ENCODE measurements around the gene C1orf35.

Gene C1orf35

DNA sequence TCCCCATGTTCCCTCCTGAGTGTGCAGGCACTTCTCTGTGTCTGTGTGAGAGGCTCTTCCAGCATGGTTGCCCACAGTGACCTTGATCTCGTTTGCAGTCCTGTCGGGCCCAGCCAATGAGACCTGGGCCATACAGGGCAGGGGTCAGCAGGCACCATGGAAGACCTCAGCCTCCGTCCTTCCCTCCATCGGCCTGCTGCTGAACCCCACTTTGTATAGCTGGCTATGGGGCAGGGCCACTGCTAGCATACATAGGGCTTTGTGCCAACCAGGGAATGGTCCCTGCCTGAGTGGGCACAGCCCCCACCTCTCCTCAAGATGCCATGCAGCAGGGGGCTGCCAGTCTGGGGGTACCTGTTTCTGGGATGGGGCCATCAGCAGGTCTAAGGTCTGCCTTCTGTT is 3.8 kb downstream of the C1orf35 start:
- Histone ChIP-seq H3K9ac (ENCODE audit: low read length) (no peak overlapping the region), H3K4me1 (ENCODE audit: low read length) (peaks cover 13% of the 10 kb centered on the region), H3K4me2 (ENCODE audit: low read depth, low read length) (no peak overlapping the region), H3K4me3 (ENCODE audit: low read length) (no peak overlapping the region), H3K27ac (ENCODE audit: low read length) (no peak overlapping the region), H3K9me2 (replicated peaks; ENCODE audit: insufficient read depth, low read length) (no peaks in the 10 kb centered on the region), H4K20me1 (ENCODE audit: insufficient read depth, low read length) (peaks cover 56% of the 10 kb centered on the region), H3K27me3 (replicated peaks; ENCODE audit: insufficient read depth, low read length) (no peaks in the 10 kb centered on the region), H3F3A (ENCODE audit: insufficient read depth, low read length) (peaks cover 63% of the 10 kb centered on the region), H3K79me2 (ENCODE audit: low read length) (peaks cover 85% of the 10 kb centered on the region), H2AFZ (ENCODE audit: low read length) (no peak overlapping the region), H3K36me3 (replicated peaks; ENCODE audit: insufficient read depth, low read length) (peaks cover 17% of the 10 kb centered on the region; the same call in 1 of the 2 replicates), H3K9me3 (replicated peaks; ENCODE audit: insufficient read depth, low read length) (no peaks in the 10 kb centered on the region)
- DNase-seq = no peak
- TF ChIP-seq EZH2phosphoT487 (IDR thresholded peaks at IDR 0.05; ENCODE audit: low read length) (no peak), EZH2 (optimal IDR thresholded peaks at IDR 0.05; ENCODE audit: low read depth, low read length) (no peak)
- TF ChIP-seq, protein P1, sequence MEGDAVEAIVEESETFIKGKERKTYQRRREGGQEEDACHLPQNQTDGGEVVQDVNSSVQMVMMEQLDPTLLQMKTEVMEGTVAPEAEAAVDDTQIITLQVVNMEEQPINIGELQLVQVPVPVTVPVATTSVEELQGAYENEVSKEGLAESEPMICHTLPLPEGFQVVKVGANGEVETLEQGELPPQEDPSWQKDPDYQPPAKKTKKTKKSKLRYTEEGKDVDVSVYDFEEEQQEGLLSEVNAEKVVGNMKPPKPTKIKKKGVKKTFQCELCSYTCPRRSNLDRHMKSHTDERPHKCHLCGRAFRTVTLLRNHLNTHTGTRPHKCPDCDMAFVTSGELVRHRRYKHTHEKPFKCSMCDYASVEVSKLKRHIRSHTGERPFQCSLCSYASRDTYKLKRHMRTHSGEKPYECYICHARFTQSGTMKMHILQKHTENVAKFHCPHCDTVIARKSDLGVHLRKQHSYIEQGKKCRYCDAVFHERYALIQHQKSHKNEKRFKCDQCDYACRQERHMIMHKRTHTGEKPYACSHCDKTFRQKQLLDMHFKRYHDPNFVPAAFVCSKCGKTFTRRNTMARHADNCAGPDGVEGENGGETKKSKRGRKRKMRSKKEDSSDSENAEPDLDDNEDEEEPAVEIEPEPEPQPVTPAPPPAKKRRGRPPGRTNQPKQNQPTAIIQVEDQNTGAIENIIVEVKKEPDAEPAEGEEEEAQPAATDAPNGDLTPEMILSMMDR (IDR thresholded peaks at IDR 0.05; ENCODE audit: low read length) = no peak

- Histone ChIP-seq H3K9me3 (replicated peaks; ENCODE audit: insufficient read depth, low read length) (no peaks in the 10 kb centered on the region), H4K20me1 (ENCODE audit: insufficient read depth, low read length) (peaks cover 65% of the 10 kb centered on the region), H3K36me3 (replicated peaks; ENCODE audit: insufficient read depth, low read length) (peaks cover 19% of the 10 kb centered on the region; the same call in 1 of the 2 replicates), H3K4me3 (ENCODE audit: low read length) (no peak overlapping the region), H2AFZ (ENCODE audit: low read length) (no peak overlapping the region), H3K27me3 (replicated peaks; ENCODE audit: insufficient read depth, low read length) (no peaks in the 10 kb centered on the region), H3K4me1 (ENCODE audit: low read length) (0 out of 2 replicates have a peak, but pooled peaks cover 5% of the 10 kb centered on the region), H3K27ac (ENCODE audit: low read length) (no peak overlapping the region), H3K79me2 (ENCODE audit: low read length) (peaks cover 94% of the 10 kb centered on the region), H3F3A (ENCODE audit: insufficient read depth, low read length) (peaks cover 55% of the 10 kb centered on the region), H3K9ac (ENCODE audit: low read length) (no peak overlapping the region), H3K4me2 (ENCODE audit: low read depth, low read length) (no peak overlapping the region), H3K9me2 (replicated peaks; ENCODE audit: insufficient read depth, low read length) (no peaks in the 10 kb centered on the region)
- TF ChIP-seq EZH2 (optimal IDR thresholded peaks at IDR 0.05; ENCODE audit: low read depth, low read length) (no peak), EZH2phosphoT487 (IDR thresholded peaks at IDR 0.05; ENCODE audit: low read length) (no peak)
- TF ChIP-seq, protein P1 (IDR thresholded peaks at IDR 0.05; ENCODE audit: low read length) = no peak
- DNase-seq = no peak
Measured at GRCh38 chr1:228098323-228098931, 4.7 kb downstream of the C1orf35 start.

DNA sequence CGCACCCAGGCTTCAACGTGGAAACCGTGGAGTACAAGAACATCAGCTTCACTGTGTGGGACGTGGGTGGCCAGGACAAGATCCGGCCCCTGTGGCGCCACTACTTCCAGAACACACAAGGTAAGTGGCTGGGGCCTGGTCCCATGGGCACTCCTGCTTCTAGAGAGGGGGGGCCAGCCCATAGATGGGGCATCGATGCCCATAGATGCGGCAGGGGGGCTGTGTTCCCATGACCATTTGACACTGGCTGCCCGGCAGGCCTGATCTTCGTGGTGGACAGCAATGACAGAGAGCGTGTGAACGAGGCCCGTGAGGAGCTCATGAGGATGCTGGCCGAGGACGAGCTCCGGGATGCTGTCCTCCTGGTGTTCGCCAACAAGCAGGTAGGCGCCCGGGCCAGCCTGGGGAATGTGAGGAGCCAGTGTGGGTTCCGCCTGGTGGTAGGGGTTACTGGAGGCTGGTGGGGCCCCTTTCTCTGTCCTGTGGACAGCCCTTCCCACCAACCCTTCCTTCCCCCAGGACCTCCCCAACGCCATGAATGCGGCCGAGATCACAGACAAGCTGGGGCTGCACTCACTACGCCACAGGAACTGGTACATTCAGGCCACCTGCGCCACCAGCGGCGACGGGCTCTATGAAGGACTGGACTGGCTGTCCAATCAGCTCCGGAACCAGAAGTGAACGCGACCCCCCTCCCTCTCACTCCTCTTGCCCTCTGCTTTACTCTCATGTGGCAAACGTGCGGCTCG is 5.6 kb downstream of the C1orf35 start:
- H3K4me2 ChIP-seq (ENCODE audit: low read depth, low read length) = no peak overlapping the region
- H3K27ac ChIP-seq (ENCODE audit: low read length) = no peak overlapping the region
- peaks cover 98% of the 10 kb centered on the region for H3K79me2 ChIP-seq (ENCODE audit: low read length)
- peaks cover 28% of the 10 kb centered on the region; the same call in 1 of the 2 replicates for H3K36me3 ChIP-seq (replicated peaks; ENCODE audit: insufficient read depth, low read length)
- 0 out of 2 replicates have a peak, but pooled peaks cover 5% of the 10 kb centered on the region for H3K4me1 ChIP-seq (ENCODE audit: low read length)
- peaks cover 51% of the 10 kb centered on the region for H3F3A ChIP-seq (ENCODE audit: insufficient read depth, low read length)
- H3K4me3 ChIP-seq (ENCODE audit: low read length) = no peak overlapping the region
- no peak for DNase-seq
- TF ChIP-seq, protein P1 (IDR thresholded peaks at IDR 0.05; ENCODE audit: low read length) = no peak
- TF ChIP-seq EZH2 (optimal IDR thresholded peaks at IDR 0.05; ENCODE audit: low read depth, low read length) (no peak), EZH2phosphoT487 (IDR thresholded peaks at IDR 0.05; ENCODE audit: low read length) (no peak)
- no peaks in the 10 kb centered on the region for H3K27me3 ChIP-seq (replicated peaks; ENCODE audit: insufficient read depth, low read length)
- H3K9ac ChIP-seq (ENCODE audit: low read length) = no peak overlapping the region
- no peaks in the 10 kb centered on the region for H3K9me3 ChIP-seq (replicated peaks; ENCODE audit: insufficient read depth, low read length)
- peaks cover 75% of the 10 kb centered on the region for H4K20me1 ChIP-seq (ENCODE audit: insufficient read depth, low read length)
- no peaks in the 10 kb centered on the region for H3K9me2 ChIP-seq (replicated peaks; ENCODE audit: insufficient read depth, low read length)
- no peak overlapping the region for H2AFZ ChIP-seq (ENCODE audit: low read length)
